GM23248 (cell line): ENCODE measurements around the gene SMARCB1. TPM values are rescaled to one million over a fixed set of nuclear protein-coding genes. Genes with fewer than 3 reads are reported as not detected.
A peak's percentile ranks its signal among the peaks of the same experiment; 100 is the strongest.

Experiments
- DNase-seq: peaks from one replicate; pipeline ENCODE4 v3.0.0-alpha.2; 2015
- H2AFZ ChIP-seq: fragments of 200-600 bp; sonication (generic); 2 replicates; pipeline ENCODE4 v1.6.1; 2016; ENCODE audit warnings: antibody characterized with exemption
- H3F3A ChIP-seq: fragments of 200-600 bp; sonication (generic); 2 replicates; pipeline ENCODE4 v1.6.1; 2016; ENCODE audit warnings: mild to moderate bottlenecking, antibody characterized with exemption, mixed run types; ENCODE audit not compliant: insufficient read depth
- H3K27ac ChIP-seq: fragments of 200-600 bp; sonication (generic); 2 replicates; pipeline ENCODE4 v1.5.1; 2016; ENCODE audit warnings: mild to moderate bottlenecking
- H3K27me3 ChIP-seq: fragments of 200-600 bp; sonication (generic); replicated peaks from 2 replicates; pipeline ENCODE4 v1.6.1; 2016; ENCODE audit warnings: mild to moderate bottlenecking; ENCODE audit not compliant: insufficient read depth
- H3K36me3 ChIP-seq: fragments of 200-600 bp; sonication (generic); 2 replicates; pipeline ENCODE4 v1.6.1; 2016; ENCODE audit warnings: low read depth, mild to moderate bottlenecking
- H3K4me1 ChIP-seq: fragments of 200-600 bp; sonication (generic); 2 replicates; pipeline ENCODE4 v1.6.1; 2016; ENCODE audit warnings: mild to moderate bottlenecking; ENCODE audit not compliant: insufficient read depth
- H3K4me2 ChIP-seq: fragments of 200-600 bp; sonication (generic); one replicate; pipeline ENCODE4 v1.6.1; 2016; ENCODE audit warnings: mild to moderate bottlenecking; ENCODE audit not compliant: unreplicated experiment
- H3K4me3 ChIP-seq: fragments of 200-600 bp; sonication (generic); 2 replicates; pipeline ENCODE4 v1.5.1; 2016; ENCODE audit warnings: mild to moderate bottlenecking
- H3K79me2 ChIP-seq: fragments of 200-600 bp; sonication (generic); 2 replicates; pipeline ENCODE4 v1.6.1; 2016; ENCODE audit warnings: mild to moderate bottlenecking; ENCODE audit not compliant: insufficient read depth
- H3K9ac ChIP-seq: fragments of 200-600 bp; sonication (generic); 2 replicates; pipeline ENCODE4 v1.6.1; 2016; ENCODE audit warnings: mild to moderate bottlenecking
- H3K9me2 ChIP-seq: fragments of 200-600 bp; sonication (generic); 2 replicates; pipeline ENCODE4 v1.6.1; 2016; ENCODE audit warnings: mixed run types, mild to moderate bottlenecking, moderate library complexity; ENCODE audit not compliant: insufficient read depth
- H3K9me3 ChIP-seq: fragments of 200-600 bp; sonication (generic); one replicate; pipeline ENCODE4 v1.6.1; 2017; ENCODE audit warnings: low read depth
- H4K20me1 ChIP-seq: fragments of 200-600 bp; sonication (generic); 2 replicates; pipeline ENCODE4 v1.6.0; 2016; ENCODE audit not compliant: insufficient read depth
- EZH2 ChIP-seq: fragments of 200-600 bp; sonication (generic); IDR thresholded peaks from 2 replicates; pipeline ENCODE4 v1.6.1; 2018; ENCODE audit warnings: antibody characterized with exemption, mild to moderate bottlenecking; ENCODE audit not compliant: insufficient read depth, poor library complexity, severe bottlenecking
- EZH2phosphoT487 ChIP-seq: fragments of 200-600 bp; sonication (generic); IDR thresholded peaks from 2 replicates; pipeline ENCODE4 v1.6.1; 2018; ENCODE audit warnings: antibody characterized with exemption, moderate library complexity, mild to moderate bottlenecking, low read depth; ENCODE audit not compliant: insufficient read depth
- WGBS, 2 experiments: methylation state at CpG; one replicate each; pipeline ENCODE4 v1.1.6; 2015 to 2017; ENCODE audit warnings: low lambda C conversion rate in 2 of 2, low coverage in 1 of 2; ENCODE audit errors: missing lambda C conversion rate in 2 of 2; 5-methylcytosine and 5-hydroxymethylcytosine counted together
- in situ Hi-C: fragments of 300-500 bp; cut with MboI; formaldehyde crosslinking; loops from 2 replicates; pipeline ENCODE4 v1.15.0; 2020
- polyA plus RNA-seq: library from polyadenylated mRNA; unstranded; fragments of >200 nt; fragmentation: Nextera tagmentation; extraction: Ambion mirVana; gene quantifications from 2 replicates; pipeline ENCODE4 v1.2.1, GENCODE V29; 2016
- total RNA-seq: library from RNA; depleted of rRNA; stranded (reverse); fragments of >200 nt; shearing (Covaris generic); gene quantifications from 2 replicates; pipeline ENCODE4 v1.2.3, GENCODE V29; 2014; rRNA removed

Gene SMARCB1
- total RNA-seq (34.9 and 63.9 TPM in 2 replicates), polyA plus RNA-seq (85.2 and 85.4 TPM in 2 replicates)

GRCh38 chr22:23786752-23787599, at the start of gene SMARCB1:
SMARCB1 (plus strand) TSS chr22:23786966; CDS start chr22:23787170, 204 bp downstream.
- Histone ChIP-seq H4K20me1 (peaks cover 18% of the 10 kb centered on the region; the same call in 1 of the 2 replicates), H2AFZ (peak within 1 kb of the TSS; percentile 87), H3K27me3 (no peaks in the 10 kb centered on the region), H3K36me3 (no peaks in the 10 kb centered on the region), H3K27ac (peak within 1 kb of the TSS; percentile 98), H3K4me2 (peak within 1 kb of the TSS; percentile 89), H3K9ac (peak within 1 kb of the TSS; percentile 99), H3K79me2 (peaks cover 47% of the 10 kb centered on the region), H3F3A (peaks cover 12% of the 10 kb centered on the region), H3K4me3 (peak within 1 kb of the TSS; percentile 93), H3K9me2 (no peaks in the 10 kb centered on the region), H3K9me3 (no peaks in the 10 kb centered on the region), H3K4me1 (peaks cover 31% of the 10 kb centered on the region)
- peak; percentile 99 for DNase-seq
- WGBS, 2 experiments: 1% methylated on average over 60 to 79 of the region's 97 CpGs
- in situ Hi-C loops: no loop called here
- TF ChIP-seq EZH2phosphoT487 (no peak), EZH2 (no peak)

- Histone ChIP-seq H3K79me2 (no peaks in the 10 kb centered on the region), H3K9ac (no peak overlapping the region), H3F3A (no peaks in the 10 kb centered on the region), H3K4me1 (no peaks in the 10 kb centered on the region), H3K27ac (no peak overlapping the region), H3K9me3 (no peaks in the 10 kb centered on the region), H3K36me3 (no peaks in the 10 kb centered on the region), H3K27me3 (no peaks in the 10 kb centered on the region), H3K9me2 (no peaks in the 10 kb centered on the region), H3K4me3 (no peak overlapping the region), H3K4me2 (no peak overlapping the region), H2AFZ (no peak overlapping the region), H4K20me1 (no peaks in the 10 kb centered on the region)
- TF ChIP-seq EZH2phosphoT487 (no peak), EZH2 (no peak)
- in situ Hi-C loops: no loop called here
- no peak for DNase-seq
These were observed 49.1 kb upstream of the SMARCB1 start for GRCh38 chr22:23737696-23738095.

- Histone ChIP-seq H3K9ac (no peak overlapping the region), H3K27me3 (no peaks in the 10 kb centered on the region), H2AFZ (no peak overlapping the region), H3K4me2 (no peak overlapping the region), H3K79me2 (no peaks in the 10 kb centered on the region), H3K27ac (no peak overlapping the region), H3K36me3 (no peaks in the 10 kb centered on the region), H4K20me1 (no peaks in the 10 kb centered on the region), H3F3A (no peaks in the 10 kb centered on the region), H3K4me1 (no peaks in the 10 kb centered on the region), H3K4me3 (no peak overlapping the region), H3K9me2 (no peaks in the 10 kb centered on the region), H3K9me3 (no peaks in the 10 kb centered on the region)
- DNase-seq: no peak
- in situ Hi-C loops: no loop called here
- WGBS, 2 experiments: 43% methylated on average over 7 of the region's 7 CpGs
- TF ChIP-seq EZH2phosphoT487 (no peak), EZH2 (no peak)
These were observed 44.1 kb upstream of the SMARCB1 start for GRCh38 chr22:23742505-23743264.

- Histone ChIP-seq H4K20me1 (no peaks in the 10 kb centered on the region), H3K9me2 (no peaks in the 10 kb centered on the region), H3K4me2 (no peak overlapping the region), H2AFZ (no peak overlapping the region), H3K4me3 (no peak overlapping the region), H3K27me3 (no peaks in the 10 kb centered on the region), H3K79me2 (peaks cover 2% of the 10 kb centered on the region; the same call in 1 of the 2 replicates), H3K4me1 (no peaks in the 10 kb centered on the region), H3F3A (no peaks in the 10 kb centered on the region), H3K9ac (no peak overlapping the region), H3K27ac (no peak overlapping the region), H3K36me3 (no peaks in the 10 kb centered on the region), H3K9me3 (no peaks in the 10 kb centered on the region)
- DNase-seq: no peak
- 68 to 78% methylated on average over 2 of the region's 2 CpGs for WGBS, 2 experiments
- TF ChIP-seq EZH2phosphoT487 (no peak), EZH2 (no peak)
- in situ Hi-C loops: no loop called here
These were observed 43.5 kb upstream of the SMARCB1 start for GRCh38 chr22:23743303-23743705.
